Activated CD4-positive, alpha-beta T cell treated with anti-CD3 and anti-CD28 coated beads, Interleukin-2, Interleukin-4, amounts not matched to agents 100 ng/mL and 50 ng/mL, durations not matched to agents 16 hours and 8 hours (primary cell): ENCODE results near the gene ZNF217.
"Not testable (repeated sequence)": the region's sequence is repeated elsewhere in the genome, so short reads cannot be mapped to it uniquely, and the experiment has no call there.

Source experiments
- DNase-seq: peaks from one replicate; pipeline ENCODE4 v3.0.0-alpha.2; 2020; ENCODE audit warnings: low spot score

Gene ZNF217

DNA sequence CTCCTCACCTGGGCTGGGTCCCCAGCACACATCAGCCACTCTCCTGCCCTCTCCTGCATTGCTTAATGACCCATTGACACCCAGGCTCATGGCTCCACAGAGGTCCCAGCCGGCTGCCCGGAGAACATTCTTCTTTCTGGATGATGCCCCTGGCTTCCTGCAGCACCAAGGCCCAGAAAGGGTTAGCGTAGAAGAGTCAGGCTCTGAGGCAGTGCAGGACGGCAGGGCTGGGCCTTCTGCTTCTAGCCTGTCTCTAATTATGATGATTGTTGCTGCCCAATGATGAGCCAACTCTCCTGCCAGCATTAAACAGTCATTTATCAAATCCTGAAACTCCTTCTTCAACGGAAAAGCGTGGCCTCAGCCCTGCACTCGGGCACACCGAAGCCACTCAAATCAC lies 66.4 kb downstream of the ZNF217 start:
- no peak for DNase-seq

DNA sequence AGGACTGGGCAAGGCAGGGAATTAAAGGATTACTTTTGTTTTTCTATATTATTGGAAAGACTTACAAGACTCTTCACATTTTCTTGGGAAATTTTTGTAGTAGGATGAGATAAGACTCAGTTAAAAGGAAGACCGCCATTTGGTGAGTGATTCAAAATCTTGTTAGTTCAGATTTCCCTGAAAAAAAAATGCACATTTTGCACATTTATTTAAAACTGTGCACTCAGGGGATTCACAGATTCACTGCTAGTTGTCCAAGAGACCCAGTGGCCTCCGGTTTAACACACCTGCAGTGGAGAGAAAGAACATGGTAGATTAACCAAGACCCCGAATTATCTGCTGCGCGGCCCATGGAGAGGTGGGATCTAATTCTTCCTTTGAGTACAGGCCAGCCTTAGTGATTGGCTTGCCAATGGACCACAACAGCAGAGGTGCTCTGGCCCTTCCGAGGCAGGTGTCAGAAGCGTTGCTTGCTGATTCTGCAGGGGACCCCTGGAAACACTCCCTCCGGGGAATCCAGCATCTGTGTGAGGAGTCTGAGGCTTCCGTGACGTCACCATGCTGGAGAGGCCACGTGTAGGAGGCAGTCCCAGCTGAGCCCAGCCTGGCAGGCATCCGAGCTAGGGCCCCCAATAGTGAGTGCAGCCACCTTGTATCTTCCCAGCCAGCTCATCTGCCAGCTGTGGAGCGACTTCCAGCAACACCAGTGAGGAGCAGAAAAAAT lies 68.9 kb downstream of the ZNF217 start:
- no peak for DNase-seq

DNA sequence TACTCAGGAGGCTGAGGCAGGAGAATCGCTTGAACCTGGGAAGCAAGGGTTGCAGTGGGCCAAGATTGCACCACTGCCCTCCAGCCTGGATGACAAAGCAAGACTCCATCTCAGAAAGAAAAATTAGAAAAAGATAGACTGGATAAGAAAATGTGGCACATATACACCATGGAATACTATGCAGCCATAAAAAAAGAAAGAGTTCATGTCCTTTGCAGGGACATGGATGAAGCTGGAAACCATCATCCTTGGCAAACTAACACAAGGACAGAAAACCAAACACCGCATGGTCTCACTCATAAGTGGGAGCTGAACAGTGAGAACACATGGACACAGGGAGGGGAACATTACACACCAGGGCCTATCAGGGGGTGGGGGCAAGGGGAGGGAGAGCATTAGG lies 70.0 kb downstream of the ZNF217 start:
- DNase-seq: not testable (repeated sequence)

DNA sequence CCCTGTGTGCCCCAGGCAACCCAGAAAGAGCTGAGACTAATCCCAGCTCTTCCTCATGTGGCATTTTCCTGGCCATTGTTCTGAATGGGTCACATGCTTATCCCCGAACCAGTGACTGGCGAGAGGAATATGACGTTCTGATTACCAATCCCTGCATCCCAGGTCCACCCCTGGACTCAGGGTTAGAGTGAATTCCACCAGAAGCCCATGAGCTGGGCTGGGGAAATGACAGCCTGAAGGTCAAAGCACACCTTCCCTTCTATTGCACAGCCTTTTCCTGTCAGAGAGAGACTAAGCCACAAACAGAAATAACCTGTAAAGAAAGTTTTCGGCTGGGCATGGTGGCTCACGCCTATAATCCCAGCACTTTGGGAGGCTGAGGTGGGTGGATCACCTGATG lies 70.9 kb downstream of the ZNF217 start:
- no peak for DNase-seq

GRCh38 chr20:53522026-53522425 lies 71.6 kb downstream of the ZNF217 start:
- no peak for DNase-seq

- not testable (repeated sequence) for DNase-seq
Measured at GRCh38 chr20:53521421-53521820, 72.2 kb downstream of the ZNF217 start.

GRCh38 chr20:53517146-53517545 lies 76.5 kb downstream of the ZNF217 start:
- DNase-seq: no peak
